Body of pancreas (tissue), 4 donors: Measurements from ENCODE around the gene APOL1. TPM values are rescaled to one million over a fixed set of nuclear protein-coding genes. Genes with fewer than 3 reads are reported as not detected.

Experiments
- ATAC-seq: fragments of 150-250 bp; one replicate; pipeline ENCODE4 v1.9.1; 2016
- DNase-seq, 4 donors: peaks; one replicate each; pipeline ENCODE4 v3.0.0-alpha.2; 2019
- H3K27ac ChIP-seq, 4 donors: fragments of 200-600 bp; sonication (generic); 1 replicate in 3 of 4; 2 replicates in 1 of 4; pipeline versions ENCODE4 v1.5.1 to v1.6.1; 2016 to 2019; ENCODE audit warnings: mild to moderate bottlenecking in 1 of 4, mixed read lengths in 1 of 4, moderate library complexity in 1 of 4
- H3K27me3 ChIP-seq, 2 donors: fragments of 200-600 bp; sonication (generic); one replicate each; pipeline ENCODE4 v1.6.0; 2016; ENCODE audit warnings: mild to moderate bottlenecking in 1 of 2
- H3K36me3 ChIP-seq, 2 donors: fragments of 200-600 bp; sonication (generic); replicated peaks in 1 of 2; 2 replicates each; pipeline ENCODE4 v1.5.1; 2016; ENCODE audit warnings: low read depth in 2 of 2; ENCODE audit not compliant: insufficient read depth in 1 of 2
- H3K4me1 ChIP-seq: fragments of 200-600 bp; sonication (generic); one replicate; pipeline ENCODE4 v1.6.0; 2016
- H3K4me3 ChIP-seq, 2 donors: fragments of 200-600 bp; sonication (generic); 1 replicate in 1 of 2; 2 replicates in 1 of 2; pipeline ENCODE4 v1.5.1; 2016 to 2019
- H3K9me3 ChIP-seq, 3 donors: fragments of 200-600 bp; sonication (generic); 1 replicate in 2 of 3; 2 replicates in 1 of 3; pipeline ENCODE4 v1.5.1; 2016
- CTCF ChIP-seq, 7 experiments: fragments of 450-650 bp in 4 of 7; fragments of 200-600 bp in 3 of 7; sonication (generic) in 3 of 7; IDR thresholded peaks; one replicate each; pipeline ENCODE4 v1.5.1; 2016 to 2019; ENCODE audit warnings: antibody characterized with exemption in 7 of 7
- POLR2A ChIP-seq, 3 donors: fragments of 450-650 bp; IDR thresholded peaks; one replicate each; pipeline ENCODE4 v1.6.1; 2016; ENCODE audit warnings: antibody characterized with exemption in 3 of 3, mild to moderate bottlenecking in 2 of 3
- WGBS, 2 donors: methylation state at CpG; one replicate each; pipeline ENCODE4 v1.1.5; 2017; 5-methylcytosine and 5-hydroxymethylcytosine counted together
- intact Hi-C: fragments of 100-400 bp; cut with DNase I; formaldehyde crosslinking; loops from one replicate; pipeline ENCODE4 v1.15.1; 2023
- total RNA-seq, 2 donors: library from RNA; depleted of rRNA; stranded (reverse); fragments of >200 nt; gene quantifications; one replicate each; pipeline ENCODE4 v1.1.0, GENCODE V29; 2016

The APOL1 gene
- total RNA-seq, 2 donors from 2014 or later = 5.2 to 11.9 TPM

GRCh38 chr22:36291831-36292740 is 39.2 kb downstream of the APOL1 start:
- Histone ChIP-seq H3K4me1 (no peaks in the 10 kb centered on the region), H3K27me3 (no peaks in the 10 kb centered on the region), H3K4me3 (no peak overlapping the region), H3K27ac (no peak overlapping the region), H3K9me3 (no peaks in the 10 kb centered on the region), H3K36me3 (peaks cover 59 to 78% of the 10 kb centered on the region in 2 donors)
- WGBS, 2 donors = 94 to 95% methylated on average over 21 to 26 of the region's 29 CpGs
- ATAC-seq (no peak), DNase-seq (no peak)
- TF ChIP-seq POLR2A (IDR thresholded peaks at IDR 0.05) (no peak), CTCF (IDR thresholded peaks at IDR 0.05) (no peak)
- intact Hi-C loops = no loop called here

DNA sequence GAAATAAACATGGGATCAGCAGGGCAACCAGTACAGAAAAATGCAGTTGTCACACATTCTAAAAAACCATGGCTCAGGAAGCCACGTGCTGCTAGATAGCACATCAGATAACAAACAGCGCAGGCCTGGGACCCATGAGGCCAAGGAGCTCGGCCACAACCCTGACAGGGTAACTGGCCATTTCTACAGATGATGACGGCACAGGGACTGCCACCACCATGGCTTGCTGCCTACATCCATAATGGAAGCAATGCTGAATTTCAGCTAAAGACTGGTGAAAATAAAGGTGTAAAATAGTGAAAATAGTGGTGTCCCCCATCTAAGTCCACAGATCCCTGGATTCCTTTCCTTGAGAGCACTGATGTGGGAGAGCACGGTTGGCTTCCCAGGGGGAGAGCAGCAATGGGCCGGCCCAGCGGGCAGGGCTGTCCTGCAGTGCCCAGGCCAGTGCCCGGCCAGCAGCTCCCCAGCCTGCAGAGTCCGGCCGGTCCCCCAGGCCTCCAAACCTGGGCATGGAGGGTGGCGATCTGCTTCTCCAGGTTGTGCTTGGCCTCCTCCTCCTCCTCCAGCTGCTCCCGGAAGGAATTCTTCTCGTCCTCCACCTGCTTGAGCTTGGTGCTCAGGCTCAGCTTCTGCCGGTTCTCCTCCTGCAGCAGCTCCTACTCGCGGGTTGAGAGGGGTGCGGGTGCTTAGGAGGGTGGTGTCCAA is 40.0 kb downstream of the APOL1 start:
- WGBS, 2 donors = 85 to 91% methylated on average over 11 to 16 of the region's 17 CpGs
- TF ChIP-seq POLR2A (IDR thresholded peaks at IDR 0.05) (no peak), CTCF (IDR thresholded peaks at IDR 0.05) (no peak)

DNA sequence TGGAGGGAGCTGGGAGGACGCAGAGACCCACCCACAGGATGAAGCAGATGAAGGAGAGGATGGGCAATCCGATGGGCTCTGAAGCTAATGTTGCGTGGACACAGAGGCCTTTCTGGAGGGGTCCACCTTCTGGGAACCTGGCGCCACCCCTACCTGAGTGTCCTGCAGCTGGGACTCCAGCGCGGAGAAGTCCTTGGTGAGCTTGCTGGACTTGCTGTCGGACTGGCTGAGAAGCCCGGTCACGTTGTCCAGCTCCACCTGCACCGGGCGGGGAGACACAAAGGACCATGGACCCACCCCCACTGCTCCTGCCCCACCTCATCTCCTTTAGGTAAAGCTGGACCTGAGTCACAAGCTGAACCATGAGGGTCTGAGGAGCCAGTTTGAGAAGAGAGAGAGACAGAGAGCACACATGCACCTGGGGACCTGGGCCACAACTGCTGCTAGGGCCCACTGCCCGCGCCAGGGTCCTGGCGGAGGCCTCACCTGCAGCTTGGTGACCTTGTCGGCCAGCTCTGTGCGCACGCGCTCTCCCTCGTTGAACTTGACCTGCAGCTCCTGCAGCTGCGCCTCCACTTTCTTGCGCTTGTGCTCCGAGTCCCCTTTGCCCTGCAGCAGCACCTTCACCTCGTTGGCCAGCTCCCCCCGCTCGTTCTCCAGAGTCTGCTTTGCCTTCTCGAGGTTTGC is 40.8 kb downstream of the APOL1 start:
- Histone ChIP-seq H3K36me3 (peaks cover 61 to 81% of the 10 kb centered on the region in 2 donors), H3K4me1 (no peaks in the 10 kb centered on the region), H3K4me3 (no peak overlapping the region), H3K9me3 (no peaks in the 10 kb centered on the region), H3K27me3 (no peaks in the 10 kb centered on the region), H3K27ac (no peak overlapping the region)
- ATAC-seq (no peak), DNase-seq (no peak)
- intact Hi-C loops = no loop called here
- no peak for TF ChIP-seq POLR2A (IDR thresholded peaks at IDR 0.05)
- no peak for TF ChIP-seq CTCF (IDR thresholded peaks at IDR 0.05)
- 91 to 94% methylated on average over 26 of the region's 26 CpGs for WGBS, 2 donors

More for the DNA sequence above, 40.0 kb downstream of the APOL1 start:
- no peak overlapping the region for H3K27ac ChIP-seq
- intact Hi-C loops = no loop called here
- no peak overlapping the region for H3K4me3 ChIP-seq
- peaks cover 62 to 81% of the 10 kb centered on the region in 2 donors for H3K36me3 ChIP-seq
- H3K27me3 ChIP-seq = no peaks in the 10 kb centered on the region
- no peaks in the 10 kb centered on the region for H3K4me1 ChIP-seq
- ATAC-seq (no peak), DNase-seq (no peak)
- no peaks in the 10 kb centered on the region for H3K9me3 ChIP-seq

GRCh38 chr22:36294293-36294620 is 41.3 kb downstream of the APOL1 start:
- DNase-seq (no peak), ATAC-seq (no peak)
- no peak overlapping the region for H3K27ac ChIP-seq
- H3K9me3 ChIP-seq = no peaks in the 10 kb centered on the region
- H3K4me1 ChIP-seq = no peaks in the 10 kb centered on the region
- TF ChIP-seq POLR2A (IDR thresholded peaks at IDR 0.05) = no peak
- TF ChIP-seq CTCF (IDR thresholded peaks at IDR 0.05) = no peak
- no peak overlapping the region for H3K4me3 ChIP-seq
- H3K27me3 ChIP-seq = no peaks in the 10 kb centered on the region
- peaks cover 65 to 81% of the 10 kb centered on the region in 2 donors for H3K36me3 ChIP-seq
- intact Hi-C loops = no loop called here
- 94 to 98% methylated on average over 7 of the region's 7 CpGs for WGBS, 2 donors
